ENCODE data around the gene MDN1. TPM values are rescaled to one million over a fixed set of nuclear protein-coding genes. Genes with fewer than 3 reads are reported as not detected.

Gene MDN1
- polyA plus RNA-seq, 1 experiment, result 3.3 TPM

GRCh38 chr6:89716532-89716931, 103.1 kb downstream of the MDN1 start:
- H3K27me3 ChIP-seq (ENCODE audit: control insufficient read depth, insufficient read depth, low read length), result no peaks in the 10 kb centered on the region
- no peak for TF ChIP-seq CTCF (IDR thresholded peaks at IDR 0.05; ENCODE audit: insufficient read depth, low read depth, low read length)
- no peak for DNase-seq (ENCODE audit: low read depth)
- H3K36me3 ChIP-seq (ENCODE audit: control insufficient read depth, insufficient read depth, low read length), result peaks cover 16% of the 10 kb centered on the region
- ChIA-PET CTCF (no interaction called here), POLR2A (interaction anchor here (0.6 kb wide), 1 partner anchor 647 kb away, joined by 5 read pairs; no protein-coding TSS in a partner anchor)
- H3K4me3 ChIP-seq (ENCODE audit: low read depth, low read length), result no peak overlapping the region

GRCh38 chr6:89711801-89712200, 107.8 kb downstream of the MDN1 start:
- ChIA-PET POLR2A (no interaction called here), CTCF (no interaction called here)
- no peak for DNase-seq (ENCODE audit: low read depth)
- TF ChIP-seq CTCF (IDR thresholded peaks at IDR 0.05; ENCODE audit: insufficient read depth, low read depth, low read length), result no peak
- H3K36me3 ChIP-seq (ENCODE audit: control insufficient read depth, insufficient read depth, low read length), result peaks cover 10% of the 10 kb centered on the region; the same call in 1 of the 2 replicates
- no peak overlapping the region for H3K4me3 ChIP-seq (ENCODE audit: low read depth, low read length)
- H3K27me3 ChIP-seq (ENCODE audit: control insufficient read depth, insufficient read depth, low read length), result no peaks in the 10 kb centered on the region

GRCh38 chr6:89708316-89708715, 111.3 kb downstream of the MDN1 start:
- ChIA-PET CTCF (no interaction called here), POLR2A (interaction anchor here (0.5 kb wide), 1 partner anchor 40 kb away, joined by 3 read pairs; no protein-coding TSS in a partner anchor)
- Histone ChIP-seq H3K4me3 (ENCODE audit: low read depth, low read length) (no peak overlapping the region), H3K36me3 (ENCODE audit: control insufficient read depth, insufficient read depth, low read length) (peaks cover 7% of the 10 kb centered on the region; the same call in 1 of the 2 replicates), H3K27me3 (ENCODE audit: control insufficient read depth, insufficient read depth, low read length) (no peaks in the 10 kb centered on the region)
- no peak for DNase-seq (ENCODE audit: low read depth)
- no peak for TF ChIP-seq CTCF (IDR thresholded peaks at IDR 0.05; ENCODE audit: insufficient read depth, low read depth, low read length)

- DNase-seq (ENCODE audit: low read depth), result no peak
- CTCF ChIA-PET, result no interaction called here
These were observed 111.8 kb downstream of the MDN1 start for GRCh38 chr6:89707766-89708165.

GRCh38 chr6:89706121-89706520, 113.5 kb downstream of the MDN1 start:
- CTCF ChIA-PET, result interaction anchor here (1.0 kb wide), 1 partner anchor 21 kb away, joined by 3 read pairs; no protein-coding TSS in a partner anchor
- DNase-seq (ENCODE audit: low read depth), result no peak
- no peaks in the 10 kb centered on the region for H3K27me3 ChIP-seq (ENCODE audit: control insufficient read depth, insufficient read depth, low read length)
- POLR2A ChIA-PET, result no interaction called here
- no peak overlapping the region for H3K4me3 ChIP-seq (ENCODE audit: low read depth, low read length)
- no peak for TF ChIP-seq CTCF (IDR thresholded peaks at IDR 0.05; ENCODE audit: insufficient read depth, low read depth, low read length)
- 0 out of 2 replicates have a peak, but pooled peaks cover 5% of the 10 kb centered on the region for H3K36me3 ChIP-seq (ENCODE audit: control insufficient read depth, insufficient read depth, low read length)

More at GRCh38 chr6:89707766-89708165, 111.8 kb downstream of the MDN1 start:
- POLR2A ChIA-PET, result no interaction called here
- Histone ChIP-seq H3K4me3 (ENCODE audit: low read depth, low read length) (no peak overlapping the region), H3K27me3 (ENCODE audit: control insufficient read depth, insufficient read depth, low read length) (no peaks in the 10 kb centered on the region), H3K36me3 (ENCODE audit: control insufficient read depth, insufficient read depth, low read length) (peaks cover 7% of the 10 kb centered on the region; the same call in 1 of the 2 replicates)
- TF ChIP-seq CTCF (IDR thresholded peaks at IDR 0.05; ENCODE audit: insufficient read depth, low read depth, low read length), result no peak
